HPDE6-E6E7 (cell line): ENCODE data around the gene SLC16A12.
"Not testable (repeated sequence)": the region's sequence is repeated elsewhere in the genome, so short reads cannot be mapped to it uniquely, and the experiment has no call there.

Source experiments
- DNase-seq: peaks from one replicate; pipeline ENCODE4 v3.0.0; 2011; ENCODE audit warnings: missing footprints; ENCODE audit errors: extremely low spot score

The SLC16A12 gene

DNA sequence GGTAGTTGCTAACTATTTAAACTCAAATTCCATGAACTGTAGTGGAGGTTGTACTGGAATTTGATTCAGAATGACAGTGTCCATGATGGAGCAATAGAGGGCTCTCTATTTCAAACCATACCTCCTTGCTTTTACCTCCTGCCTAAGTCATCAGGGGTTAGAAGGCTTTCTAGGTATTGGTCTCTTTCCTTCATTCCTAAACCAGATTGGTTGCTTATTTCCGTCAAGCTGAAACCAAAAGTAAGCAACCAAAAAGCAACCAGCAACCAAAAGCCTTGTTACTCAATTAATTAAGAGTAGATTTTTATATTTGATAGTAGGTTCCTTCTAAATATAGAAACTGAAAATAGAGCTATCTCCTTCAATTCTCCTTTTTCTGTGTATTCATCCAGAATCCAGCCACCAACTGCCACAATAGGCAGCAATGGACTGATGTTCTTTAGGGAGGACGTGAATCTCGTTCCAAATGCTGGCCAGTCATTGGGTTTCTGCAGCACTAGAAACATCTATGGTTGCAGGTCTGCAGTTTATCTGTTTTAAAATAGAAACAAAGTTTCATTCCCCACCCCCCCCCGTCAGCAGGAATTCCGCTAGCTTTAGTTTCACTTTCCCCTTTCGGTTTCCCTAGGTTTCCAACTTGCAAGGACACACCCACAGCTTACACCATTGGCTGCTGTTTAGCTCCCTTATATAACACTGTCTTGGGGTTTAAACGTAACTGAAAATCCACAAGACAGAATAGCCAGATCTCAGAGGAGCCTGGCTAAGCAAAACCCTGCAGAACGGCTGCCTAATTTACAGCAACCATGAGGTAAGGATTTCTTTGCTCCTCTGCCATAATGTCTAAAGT is 143.3 kb downstream of the SLC16A12 start, which contains the start of gene IFIT1:
IFIT1 (plus strand) TSS at position 717 of the 850 bp plus-strand sequence; CDS start at position 807, 90 bp downstream.
- DNase-seq: peak; percentile 85

DNA sequence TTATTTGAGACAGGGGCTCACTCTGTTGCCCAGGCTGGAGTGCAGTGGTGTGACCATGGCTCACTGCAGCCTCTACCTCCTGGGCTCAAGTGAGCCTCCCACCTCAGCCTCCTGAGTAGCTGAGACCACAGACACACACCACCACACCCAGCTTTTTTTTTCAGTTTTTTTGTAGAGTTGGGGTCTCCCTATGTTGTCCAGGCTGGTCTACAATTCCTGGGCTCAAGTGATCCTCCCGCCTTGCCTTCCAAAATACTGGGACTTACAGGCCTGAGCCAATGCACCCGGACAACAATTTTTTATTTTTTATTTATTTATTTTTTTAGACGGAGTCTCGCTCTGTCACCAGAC is 144.2 kb downstream of the SLC16A12 start:
- not testable (repeated sequence) for DNase-seq

DNA sequence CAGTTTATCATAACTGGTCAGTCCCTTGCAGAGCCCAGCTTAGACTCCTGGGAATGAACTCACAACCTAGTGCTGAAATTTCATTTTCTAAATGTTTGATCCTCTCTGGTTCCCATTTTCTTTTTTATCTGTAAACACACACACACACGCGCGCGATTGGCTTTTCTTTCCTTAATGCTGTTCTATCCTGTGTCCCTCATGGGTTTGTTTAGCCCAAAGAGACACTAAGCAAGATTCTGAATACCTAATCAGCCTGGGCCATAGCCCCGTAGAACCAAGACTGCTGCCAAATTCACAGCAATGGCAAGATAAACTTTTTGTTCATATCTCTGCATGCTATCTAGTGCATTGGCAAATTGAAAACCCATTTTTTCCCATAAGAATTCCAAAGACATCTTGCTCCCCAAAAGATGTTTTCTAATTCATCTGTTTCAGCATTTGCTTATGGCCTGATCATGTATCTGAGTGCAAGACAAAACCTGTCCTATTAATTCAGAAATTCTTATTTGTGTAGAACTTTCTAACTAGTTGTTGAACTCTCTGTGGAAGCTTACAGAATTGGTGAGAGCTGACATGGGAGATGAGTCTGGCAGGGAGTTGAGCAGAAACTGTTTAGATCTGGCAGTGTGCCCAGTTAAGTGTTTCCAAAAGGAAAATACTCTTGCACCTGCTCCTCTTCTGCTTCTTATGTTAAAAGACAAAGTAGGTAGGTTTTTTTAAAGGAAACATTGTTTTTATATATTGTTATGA is 144.7 kb downstream of the SLC16A12 start:
- no peak for DNase-seq

DNA sequence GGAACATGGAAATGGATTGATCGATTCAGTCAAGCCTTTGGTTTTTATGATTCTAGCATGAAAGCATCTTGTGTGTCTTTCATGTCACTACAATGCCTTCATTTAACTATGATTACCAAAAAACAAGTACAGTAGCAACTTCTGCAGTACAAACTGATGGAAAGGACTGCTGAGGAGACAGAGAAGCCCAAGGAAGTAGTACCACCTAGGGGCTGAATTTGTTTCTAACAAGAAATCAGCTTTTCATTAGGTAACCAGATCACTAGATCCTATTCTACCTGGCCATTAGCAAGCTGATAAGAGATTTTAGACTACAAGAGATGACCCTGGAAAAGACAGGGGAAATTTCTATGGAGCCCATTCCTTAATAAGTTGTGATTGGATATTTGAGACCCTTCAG is 146.1 kb downstream of the SLC16A12 start:
- DNase-seq: no peak

DNA sequence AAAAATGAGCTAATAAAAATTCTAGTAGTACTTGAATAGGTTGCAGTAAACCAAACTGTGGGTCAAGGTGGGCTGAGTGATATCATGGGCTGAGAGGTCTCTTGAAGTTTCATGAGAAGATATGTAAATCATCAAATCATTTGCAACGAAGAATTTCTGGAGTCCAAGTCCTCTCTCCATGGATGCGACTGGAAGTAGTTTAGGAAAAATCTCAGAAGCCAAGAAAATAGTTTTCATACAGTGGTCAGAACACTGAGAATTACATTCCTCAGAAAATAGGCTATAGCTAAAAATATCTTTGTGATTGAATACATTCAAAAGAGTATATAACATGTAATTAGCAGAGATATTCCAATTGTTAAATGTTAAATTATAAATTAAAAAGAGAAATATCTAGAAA is 146.6 kb downstream of the SLC16A12 start:
- no peak for DNase-seq

DNA sequence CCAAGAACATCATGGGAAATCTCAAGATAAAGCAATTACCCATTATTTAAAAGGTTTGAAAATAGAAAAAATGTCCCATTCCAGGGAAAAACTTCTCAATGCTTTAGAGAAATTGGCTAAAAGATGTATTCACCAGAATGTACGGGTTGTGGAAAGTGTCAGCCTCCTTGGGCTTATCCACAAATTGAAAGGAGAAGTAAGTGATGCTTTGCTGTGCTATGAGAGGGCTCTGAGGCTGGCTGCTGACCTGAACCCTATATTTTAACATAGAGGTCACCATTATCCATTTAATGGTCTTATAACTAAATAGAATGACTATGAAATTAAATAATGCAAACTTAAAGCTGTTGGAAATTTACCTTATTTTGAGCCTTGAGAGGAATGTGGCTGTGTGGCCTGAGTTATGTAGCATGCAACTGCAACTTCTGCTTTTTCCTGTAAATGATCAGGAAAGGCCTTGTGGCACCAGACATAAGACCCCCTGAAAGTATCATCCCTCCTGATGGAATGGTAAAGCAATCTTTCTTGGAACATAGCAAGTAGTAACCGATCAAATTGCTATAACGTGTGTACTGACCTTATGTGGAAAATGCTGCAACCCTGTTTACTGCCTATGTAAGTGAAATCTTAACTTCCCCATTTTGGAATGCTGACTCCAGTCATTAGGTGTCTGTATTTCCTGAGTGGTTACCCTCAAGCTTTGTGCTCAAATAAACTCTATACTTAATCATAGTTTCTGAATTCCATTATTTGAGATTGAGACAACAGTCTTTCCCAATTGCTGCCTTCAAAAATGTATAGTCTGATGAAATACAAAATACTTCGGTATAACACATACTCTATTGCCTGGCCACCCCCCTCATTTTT is 150.7 kb downstream of the SLC16A12 start:
- no peak for DNase-seq

DNA sequence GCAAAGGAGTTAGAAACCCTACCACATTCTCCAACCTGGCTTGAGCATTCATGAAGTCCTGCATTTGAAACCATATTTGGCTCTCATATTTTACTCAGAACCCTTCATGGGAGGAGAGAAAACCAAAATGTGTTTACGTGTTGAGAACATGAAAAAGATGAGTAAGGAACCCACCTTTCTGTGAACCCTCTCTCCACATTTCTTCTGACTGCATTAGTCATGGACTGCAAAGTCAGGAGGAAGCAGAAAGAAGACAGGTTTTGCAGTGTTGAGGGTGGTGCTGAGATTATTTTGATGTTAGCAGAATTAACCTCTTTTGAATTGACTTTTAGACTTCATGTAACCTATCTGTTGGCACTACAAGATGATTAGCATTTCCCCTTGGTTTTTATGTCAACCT is 152.6 kb downstream of the SLC16A12 start:
- no peak for DNase-seq
